Vagina (tissue), 2 donors: ENCODE results near the gene UBTD1.
"Not testable (repeated sequence)": the region's sequence is repeated elsewhere in the genome, so short reads cannot be mapped to it uniquely, and the experiment has no call there.

Experiments used
- POLR2A ChIP-seq, 2 donors: fragments of 450-650 bp; IDR thresholded peaks; one replicate each; pipeline ENCODE4 v1.6.1; 2017; ENCODE audit warnings: antibody characterized with exemption in 2 of 2, mild to moderate bottlenecking in 2 of 2, moderate library complexity in 2 of 2
- POLR2AphosphoS5 ChIP-seq, 2 donors: sonication (generic); formaldehyde crosslinking; IDR thresholded peaks; one replicate each; pipeline ENCODE4 v1.9.0; 2017; ENCODE audit warnings: antibody characterized with exemption in 2 of 2, mild to moderate bottlenecking in 2 of 2, low read depth in 1 of 2; ENCODE audit not compliant: insufficient read depth in 1 of 2
- TF ChIP-seq, protein P1 (sequence below), 3 experiments: fragments of 450-650 bp in 2 of 3; fragments of 200-600 bp in 1 of 3; sonication (generic) in 1 of 3; IDR thresholded peaks; one replicate each; pipeline ENCODE4 v1.5.1; 2017 to 2019; ENCODE audit warnings: antibody characterized with exemption in 3 of 3, mild to moderate bottlenecking in 2 of 3, moderate library complexity in 2 of 3

DNA sequence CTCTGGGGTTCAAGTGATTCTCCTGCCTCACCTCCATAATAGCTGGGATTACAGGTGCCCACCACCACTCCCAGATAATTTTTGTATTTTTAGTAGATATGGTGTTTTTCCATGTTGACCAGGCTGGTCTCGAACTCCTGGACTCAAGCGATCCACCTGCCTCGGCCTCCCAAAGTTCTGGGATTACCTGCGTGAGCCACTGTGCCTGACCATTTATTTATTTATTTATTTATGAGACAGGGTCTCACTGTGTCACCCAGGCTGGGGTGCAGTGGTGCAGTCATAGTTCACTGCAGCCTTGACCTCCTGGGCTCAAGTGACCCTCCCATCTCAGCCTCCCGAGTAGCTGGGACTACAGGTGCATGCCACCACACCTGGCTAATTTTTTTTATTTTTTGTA, 55.6 kb downstream of the UBTD1 start:
- TF ChIP-seq, protein P1, sequence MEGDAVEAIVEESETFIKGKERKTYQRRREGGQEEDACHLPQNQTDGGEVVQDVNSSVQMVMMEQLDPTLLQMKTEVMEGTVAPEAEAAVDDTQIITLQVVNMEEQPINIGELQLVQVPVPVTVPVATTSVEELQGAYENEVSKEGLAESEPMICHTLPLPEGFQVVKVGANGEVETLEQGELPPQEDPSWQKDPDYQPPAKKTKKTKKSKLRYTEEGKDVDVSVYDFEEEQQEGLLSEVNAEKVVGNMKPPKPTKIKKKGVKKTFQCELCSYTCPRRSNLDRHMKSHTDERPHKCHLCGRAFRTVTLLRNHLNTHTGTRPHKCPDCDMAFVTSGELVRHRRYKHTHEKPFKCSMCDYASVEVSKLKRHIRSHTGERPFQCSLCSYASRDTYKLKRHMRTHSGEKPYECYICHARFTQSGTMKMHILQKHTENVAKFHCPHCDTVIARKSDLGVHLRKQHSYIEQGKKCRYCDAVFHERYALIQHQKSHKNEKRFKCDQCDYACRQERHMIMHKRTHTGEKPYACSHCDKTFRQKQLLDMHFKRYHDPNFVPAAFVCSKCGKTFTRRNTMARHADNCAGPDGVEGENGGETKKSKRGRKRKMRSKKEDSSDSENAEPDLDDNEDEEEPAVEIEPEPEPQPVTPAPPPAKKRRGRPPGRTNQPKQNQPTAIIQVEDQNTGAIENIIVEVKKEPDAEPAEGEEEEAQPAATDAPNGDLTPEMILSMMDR (IDR thresholded peaks at IDR 0.05), result not testable (repeated sequence)
- not testable (repeated sequence) for TF ChIP-seq POLR2AphosphoS5 (IDR thresholded peaks at IDR 0.05; ENCODE audit: insufficient read depth in 1 of 2, low read depth in 1 of 2); POLR2A (IDR thresholded peaks at IDR 0.05)
